GM12892 (cell line): ENCODE results near the gene PTPRN2.

ENCODE experiments used
- POLR2A ChIP-seq: IDR thresholded peaks from 2 replicates; pipeline ENCODE4 v1.6.1; 2011; ENCODE audit warnings: low read depth, low read length, control low read depth
- POLR2AphosphoS5 ChIP-seq: IDR thresholded peaks from 2 replicates; pipeline ENCODE4 v1.6.1; 2011; ENCODE audit warnings: low read depth, low read length, control low read depth
- TAF1 ChIP-seq: IDR thresholded peaks from 2 replicates; pipeline ENCODE4 v1.6.1; 2011; ENCODE audit warnings: low read depth, mild to moderate bottlenecking, control low read depth, low read length, borderline replicate concordance

DNA sequence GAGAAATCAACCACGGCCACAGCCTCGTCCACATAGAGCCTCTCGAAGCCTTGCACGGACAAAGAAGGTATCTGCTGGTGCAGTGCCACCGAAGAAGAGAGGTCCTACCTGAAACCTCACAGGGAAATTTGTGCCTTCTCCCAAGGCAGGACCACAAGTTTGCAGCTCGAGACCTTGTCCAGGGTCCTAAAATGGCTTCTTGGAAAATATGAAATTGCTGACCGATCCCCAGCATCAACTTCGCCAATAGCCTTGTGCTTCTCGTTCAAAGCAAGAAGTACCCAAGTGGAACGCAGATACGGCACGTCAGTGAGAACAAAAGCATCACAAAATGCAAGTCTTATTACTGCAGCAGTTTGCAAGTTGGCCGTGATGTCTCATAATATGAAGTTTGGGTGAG, 24.6 kb downstream of the PTPRN2 start:
- no peak for TF ChIP-seq POLR2A
- no peak for TF ChIP-seq TAF1
- TF ChIP-seq POLR2AphosphoS5: no peak
